Immature natural killer cell (primary cell): ENCODE measurements around the gene ORAI3. TPM values are rescaled to one million over a fixed set of nuclear protein-coding genes. Genes with fewer than 3 reads are reported as not detected.

Experiments
- DNase-seq, 3 donors: peaks; one replicate each; pipeline ENCODE4 v3.0.0; 2022; ENCODE audit warnings: mixed read lengths in 1 of 3
- H3K27ac Mint-ChIP-seq, 6 donors: one replicate each; pipeline ENCODE4 v1.8.0; 2020; ENCODE audit warnings: mixed read lengths in 6 of 6, mild to moderate bottlenecking in 5 of 6, inconsistent platforms in 4 of 6, moderate library complexity in 3 of 6
- H3K27me3 Mint-ChIP-seq, 3 donors: one replicate each; pipeline ENCODE4 v1.8.0; 2020 to 2021; ENCODE audit warnings: low read depth in 3 of 3, mild to moderate bottlenecking in 3 of 3, mixed read lengths in 3 of 3, moderate library complexity in 3 of 3, inconsistent platforms in 1 of 3
- H3K36me3 Mint-ChIP-seq, 3 donors: one replicate each; pipeline ENCODE4 v1.8.0; 2020; ENCODE audit warnings: mixed read lengths in 3 of 3, inconsistent platforms in 2 of 3, mild to moderate bottlenecking in 2 of 3
- H3K4me1 Mint-ChIP-seq, 2 donors: one replicate each; pipeline ENCODE4 v1.8.0; 2020; ENCODE audit warnings: inconsistent platforms in 2 of 2, mild to moderate bottlenecking in 2 of 2, mixed read lengths in 2 of 2, moderate library complexity in 1 of 2
- H3K4me3 Mint-ChIP-seq, 5 donors: one replicate each; pipeline ENCODE4 v1.8.0; 2020; ENCODE audit warnings: mild to moderate bottlenecking in 5 of 5, mixed read lengths in 5 of 5, inconsistent platforms in 3 of 5, moderate library complexity in 3 of 5
- H3K9me3 Mint-ChIP-seq, 6 donors: one replicate each; pipeline ENCODE4 v1.8.0; 2020; ENCODE audit warnings: mild to moderate bottlenecking in 6 of 6, mixed read lengths in 6 of 6, inconsistent platforms in 4 of 6, moderate library complexity in 3 of 6
- polyA plus RNA-seq, 3 donors: library from polyadenylated mRNA; unstranded; fragments of 300-500 nt; fragmentation: Illumina TruSeq; gene quantifications; one replicate each; pipeline ENCODE4 v1.2.3, GENCODE V29; 2021

ORAI3 gene
- 10 to 100 TPM; 31.4 to 50.0 (median 40.3) TPM for polyA plus RNA-seq

DNA sequence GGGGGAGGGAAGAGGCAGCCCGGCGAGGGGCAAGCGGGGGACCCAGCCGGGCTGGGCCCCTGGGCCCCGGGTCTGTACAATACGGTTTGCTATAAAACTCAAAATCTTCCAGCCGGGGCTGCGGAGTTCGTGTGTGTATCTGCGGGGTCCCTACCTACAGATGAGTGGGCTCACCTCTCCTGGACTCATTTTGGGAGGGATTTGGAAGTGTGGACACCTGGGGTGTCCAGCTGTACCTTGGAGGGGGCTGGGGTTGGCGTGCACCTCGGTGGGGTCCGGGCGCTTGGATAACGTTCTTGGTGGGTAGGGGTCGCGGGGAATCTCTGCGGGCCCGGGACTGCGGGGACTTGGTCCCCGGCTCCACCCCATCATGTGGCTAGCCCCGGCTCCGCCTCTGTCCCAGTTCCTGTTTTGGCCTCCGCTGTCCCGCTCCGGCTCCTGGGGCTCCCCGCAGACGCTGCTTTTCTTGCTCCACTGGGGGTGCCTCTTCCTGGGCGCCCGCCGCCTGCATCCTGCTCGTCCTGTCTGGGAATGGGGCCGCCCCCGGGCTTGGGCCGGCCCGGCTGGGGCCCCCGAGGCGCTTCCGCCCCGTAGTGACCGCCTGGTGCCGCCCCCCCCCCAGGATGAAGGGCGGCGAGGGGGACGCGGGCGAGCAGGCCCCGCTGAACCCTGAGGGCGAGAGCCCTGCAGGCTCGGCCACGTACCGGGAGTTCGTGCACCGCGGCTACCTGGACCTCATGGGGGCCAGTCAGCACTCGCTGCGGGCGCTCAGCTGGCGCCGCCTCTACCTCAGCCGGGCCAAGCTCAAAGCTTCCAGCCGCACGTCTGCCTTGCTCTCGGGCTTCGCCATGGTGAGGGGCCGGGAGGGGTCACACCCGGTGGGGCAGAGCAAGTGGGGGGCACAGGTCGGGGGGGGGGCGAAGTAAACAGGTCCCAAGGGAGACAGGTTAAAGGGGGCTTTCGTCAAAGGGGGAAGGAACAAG, at the start of gene ORAI3:
Gene ORAI3, plus strand, starts transcription at position 402 of the 983 bp plus-strand sequence. Its CDS starts 222 bp downstream, at position 624.
- Mint-ChIP-seq H3K4me1 (peaks cover 26 to 30% of the 10 kb centered on the region in 2 donors), H3K9me3 (no peaks in the 10 kb centered on the region), H3K27ac (peak within 1 kb of the TSS; percentile 80 to 94 (median 89)), H3K36me3 (peaks cover 0 to 5% (median 0%) of the 10 kb centered on the region in 3 donors), H3K27me3 (peaks cover 0 to 3% (median 0%) of the 10 kb centered on the region in 3 donors), H3K4me3 (peak within 1 kb of the TSS; percentile 94 to 96 (median 95))
- peak; percentile 36 to 41 (median 39) for DNase-seq

- H3K9me3 Mint-ChIP-seq: no peaks in the 10 kb centered on the region
- H3K36me3 Mint-ChIP-seq: peaks cover 0 to 3% (median 0%) of the 10 kb centered on the region in 3 donors
- peaks cover 54 to 57% of the 10 kb centered on the region in 2 donors for H3K4me1 Mint-ChIP-seq
- H3K4me3 Mint-ChIP-seq: peak overlapping the region in 2 of 5 donors; percentile 14 to 18
- H3K27me3 Mint-ChIP-seq: peaks cover 4 to 13% (median 9%) of the 10 kb centered on the region in 3 donors
- no peak for DNase-seq
- H3K27ac Mint-ChIP-seq: no peak overlapping the region
These were observed 49.1 kb upstream of the ORAI3 start for GRCh38 chr16:30899794-30900193.

GRCh38 chr16:30900588-30900987, 48.3 kb upstream of the ORAI3 start:
- Mint-ChIP-seq H3K27me3 (peaks cover 4 to 11% (median 7%) of the 10 kb centered on the region in 3 donors), H3K4me1 (peaks cover 50% of the 10 kb centered on the region in 2 donors), H3K4me3 (peak overlapping the region in 2 of 5 donors; percentile 18 to 80), H3K9me3 (no peaks in the 10 kb centered on the region), H3K36me3 (peaks cover 0 to 3% (median 0%) of the 10 kb centered on the region in 3 donors), H3K27ac (peak overlapping the region in 3 of 6 donors; percentile 25 to 86 (median 55))
- DNase-seq: no peak

DNA sequence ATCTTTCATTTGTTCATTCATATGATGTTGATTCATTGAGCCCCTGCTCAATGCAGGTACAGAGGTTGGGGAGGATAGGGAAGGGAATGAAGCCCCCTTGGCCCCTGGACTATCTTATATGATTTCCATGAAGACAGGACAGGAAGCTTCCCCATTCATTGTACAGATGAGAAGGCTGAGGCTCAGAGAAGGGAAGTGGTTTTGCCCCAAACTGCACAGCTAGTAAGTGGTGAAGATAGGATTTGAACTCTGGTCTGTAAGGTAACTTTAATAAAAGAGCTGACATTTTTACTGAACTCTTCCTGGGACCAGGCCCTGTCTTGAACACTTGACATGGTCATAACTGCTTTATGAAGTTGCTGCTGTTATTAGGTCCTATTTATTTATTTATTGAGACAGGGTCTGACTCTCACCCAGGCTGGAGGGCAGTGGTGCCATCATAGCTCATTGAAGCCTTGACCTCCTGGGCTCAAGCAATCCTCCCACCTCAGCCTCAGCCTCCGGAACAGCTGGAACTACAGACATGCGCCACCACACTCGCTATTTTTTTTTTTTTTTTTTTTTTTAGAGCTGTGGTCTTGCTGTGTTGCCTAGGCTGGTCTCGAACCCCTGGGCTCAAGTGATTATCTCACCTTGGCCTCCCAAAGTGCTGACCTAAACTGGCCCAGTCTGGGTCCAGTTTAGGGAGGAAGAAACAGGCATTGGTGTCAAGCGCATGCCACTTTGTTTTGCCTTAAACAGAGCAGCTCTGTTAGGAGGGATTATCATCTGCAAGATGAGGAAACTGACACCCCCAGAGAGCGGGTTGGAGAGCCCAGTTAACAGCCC, 47.5 kb upstream of the ORAI3 start:
- DNase-seq: no peak
- peak overlapping the region; percentile 55 to 86 (median 81) for H3K27ac Mint-ChIP-seq
- peak overlapping the region; percentile 71 to 80 (median 75) for H3K4me3 Mint-ChIP-seq
- H3K36me3 Mint-ChIP-seq: peaks cover 0 to 3% (median 0%) of the 10 kb centered on the region in 3 donors
- H3K9me3 Mint-ChIP-seq: no peaks in the 10 kb centered on the region
- peaks cover 4 to 9% (median 6%) of the 10 kb centered on the region in 3 donors for H3K27me3 Mint-ChIP-seq
- peaks cover 43% of the 10 kb centered on the region in 2 donors for H3K4me1 Mint-ChIP-seq

DNA sequence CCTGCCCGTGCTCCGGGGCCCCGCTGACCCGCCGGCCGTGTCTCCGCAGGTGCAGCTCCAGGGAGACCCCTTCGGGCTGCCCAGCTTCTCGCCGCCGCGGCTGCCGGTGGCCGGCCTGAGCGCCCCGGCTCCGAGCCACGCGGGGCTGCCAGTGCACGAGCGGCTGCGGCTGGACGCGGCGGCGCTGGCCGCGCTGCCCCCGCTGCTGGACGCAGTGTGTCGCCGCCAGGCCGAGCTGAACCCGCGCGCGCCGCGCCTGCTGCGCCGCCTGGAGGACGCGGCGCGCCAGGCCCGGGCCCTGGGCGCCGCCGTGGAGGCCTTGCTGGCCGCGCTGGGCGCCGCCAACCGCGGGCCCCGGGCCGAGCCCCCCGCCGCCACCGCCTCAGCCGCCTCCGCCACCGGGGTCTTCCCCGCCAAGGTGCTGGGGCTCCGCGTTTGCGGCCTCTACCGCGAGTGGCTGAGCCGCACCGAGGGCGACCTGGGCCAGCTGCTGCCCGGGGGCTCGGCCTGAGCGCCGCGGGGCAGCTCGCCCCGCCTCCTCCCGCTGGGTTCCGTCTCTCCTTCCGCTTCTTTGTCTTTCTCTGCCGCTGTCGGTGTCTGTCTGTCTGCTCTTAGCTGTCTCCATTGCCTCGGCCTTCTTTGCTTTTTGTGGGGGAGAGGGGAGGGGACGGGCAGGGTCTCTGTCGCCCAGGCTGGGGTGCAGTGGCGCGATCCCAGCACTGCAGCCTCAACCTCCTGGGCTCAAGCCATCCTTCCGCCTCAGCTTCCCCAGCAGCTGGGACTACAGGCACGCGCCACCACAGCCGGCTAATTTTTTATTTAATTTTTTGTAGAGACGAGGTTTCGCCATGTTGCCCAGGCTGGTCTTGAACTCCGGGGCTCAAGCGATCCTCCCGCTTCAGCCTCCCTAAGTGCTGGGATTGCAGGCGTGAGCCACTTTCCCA, 46.6 kb upstream of the ORAI3 start:
- DNase-seq: peak; percentile 65 to 72 (median 69)
- peaks cover 4 to 9% (median 4%) of the 10 kb centered on the region in 3 donors for H3K27me3 Mint-ChIP-seq
- H3K36me3 Mint-ChIP-seq: peaks cover 0 to 3% (median 0%) of the 10 kb centered on the region in 3 donors
- no peaks in the 10 kb centered on the region for H3K9me3 Mint-ChIP-seq
- peak overlapping the region; percentile 91 to 99 (median 98) for H3K27ac Mint-ChIP-seq
- peaks cover 36 to 38% of the 10 kb centered on the region in 2 donors for H3K4me1 Mint-ChIP-seq
- peak overlapping the region; percentile 93 to 99 (median 96) for H3K4me3 Mint-ChIP-seq

GRCh38 chr16:30903002-30903401, 45.9 kb upstream of the ORAI3 start:
- Mint-ChIP-seq H3K27ac (peak overlapping the region; percentile 91 to 99 (median 98)), H3K27me3 (peaks cover 4 to 9% (median 4%) of the 10 kb centered on the region in 3 donors), H3K4me3 (peak overlapping the region; percentile 93 to 99 (median 96)), H3K36me3 (peaks cover 0 to 3% (median 0%) of the 10 kb centered on the region in 3 donors), H3K9me3 (no peaks in the 10 kb centered on the region), H3K4me1 (peaks cover 42 to 43% of the 10 kb centered on the region in 2 donors)
- peak in 1 of 3 donors; percentile 11 for DNase-seq

DNA sequence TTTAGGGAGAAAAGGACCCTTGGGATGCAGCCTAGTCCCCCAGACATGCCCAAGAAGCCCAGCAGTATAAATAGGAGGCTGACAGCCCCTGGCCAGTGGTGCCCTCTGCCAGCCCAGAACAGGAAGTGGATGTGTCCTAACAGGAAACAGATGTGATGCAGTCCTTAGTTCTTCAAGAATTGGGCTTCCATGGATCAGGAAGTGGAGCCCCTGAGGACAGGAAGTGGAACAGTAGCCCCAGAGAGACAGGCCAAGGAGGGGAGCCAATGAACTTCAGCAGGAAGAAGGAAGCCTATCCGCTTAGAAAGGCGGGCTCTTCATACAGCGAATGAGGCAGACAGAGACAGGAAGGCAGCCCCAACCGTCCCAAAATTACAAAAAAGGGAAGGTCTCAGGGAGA, 45.3 kb upstream of the ORAI3 start:
- peaks cover 43% of the 10 kb centered on the region in 2 donors for H3K4me1 Mint-ChIP-seq
- H3K9me3 Mint-ChIP-seq: no peaks in the 10 kb centered on the region
- DNase-seq: peak in 1 of 3 donors; percentile 1
- peaks cover 0 to 3% (median 0%) of the 10 kb centered on the region in 3 donors for H3K36me3 Mint-ChIP-seq
- H3K27me3 Mint-ChIP-seq: peaks cover 4 to 9% (median 4%) of the 10 kb centered on the region in 3 donors
- peak overlapping the region; percentile 53 to 93 (median 64) for H3K4me3 Mint-ChIP-seq
- H3K27ac Mint-ChIP-seq: peak overlapping the region; percentile 91 to 99 (median 96)

DNA sequence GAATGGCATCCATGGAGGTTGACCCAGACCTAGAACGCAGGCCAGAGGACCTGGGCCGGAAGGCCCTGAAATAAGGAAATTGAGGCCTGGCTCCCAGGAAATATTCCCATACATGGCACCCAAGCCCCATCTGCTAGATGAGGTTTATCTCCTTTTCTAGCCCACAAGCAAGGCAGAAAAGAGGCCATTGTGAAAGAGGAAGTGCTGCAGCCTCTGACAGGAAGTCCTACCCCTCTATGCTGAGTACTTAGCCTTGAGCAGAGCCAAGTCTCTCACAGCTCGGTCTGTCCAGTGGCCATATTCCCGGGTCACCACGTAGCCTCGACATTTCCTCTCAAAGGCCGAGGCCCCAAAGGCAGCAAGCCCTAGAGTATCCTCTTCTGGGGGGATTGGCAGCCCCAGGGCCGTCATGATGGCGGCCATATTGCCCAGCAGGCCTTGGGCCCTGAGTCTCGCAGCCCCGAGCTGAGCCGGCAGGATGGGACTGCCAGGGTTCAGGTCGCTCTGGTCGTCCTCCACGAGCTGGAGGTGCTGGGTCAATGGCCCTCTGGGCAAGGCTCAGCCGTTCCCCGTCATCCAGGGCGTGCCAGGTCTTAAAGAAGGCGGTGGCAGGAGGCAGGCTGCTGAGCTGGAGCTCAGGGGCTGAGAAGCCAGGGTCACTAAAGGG, 44.6 kb upstream of the ORAI3 start:
- Mint-ChIP-seq H3K4me1 (peaks cover 41 to 43% of the 10 kb centered on the region in 2 donors), H3K36me3 (peaks cover 0 to 3% (median 3%) of the 10 kb centered on the region in 3 donors), H3K9me3 (no peaks in the 10 kb centered on the region), H3K27ac (peak overlapping the region; percentile 22 to 99 (median 96)), H3K27me3 (peaks cover 4 to 9% (median 4%) of the 10 kb centered on the region in 3 donors), H3K4me3 (peak overlapping the region in 2 of 5 donors; percentile 40 to 53)
- DNase-seq: no peak

DNA sequence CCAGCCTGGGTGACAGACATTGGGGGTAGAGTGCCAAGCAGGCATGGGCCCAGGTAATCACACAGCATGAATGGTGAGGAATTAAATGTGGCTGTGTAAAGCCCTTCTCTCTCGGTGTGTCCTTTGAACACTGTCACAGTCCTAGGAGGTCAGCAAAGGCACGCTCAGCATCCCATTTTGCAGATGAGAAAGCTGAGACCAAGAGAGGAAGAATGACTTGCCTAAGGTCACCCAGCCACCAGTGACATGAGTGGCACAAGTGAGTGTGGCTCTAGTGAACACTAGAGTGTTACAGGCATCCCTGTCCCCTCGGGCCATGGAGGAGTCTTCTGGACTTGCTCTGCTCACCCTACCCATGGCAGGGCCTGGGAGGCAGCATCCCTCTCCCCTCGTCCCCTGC, 41.8 kb upstream of the ORAI3 start:
- no peak overlapping the region for H3K4me3 Mint-ChIP-seq
- no peak for DNase-seq
- H3K36me3 Mint-ChIP-seq: peaks cover 0 to 3% (median 3%) of the 10 kb centered on the region in 3 donors
- H3K4me1 Mint-ChIP-seq: peaks cover 28 to 31% of the 10 kb centered on the region in 2 donors
- H3K27ac Mint-ChIP-seq: no peak overlapping the region
- no peaks in the 10 kb centered on the region for H3K9me3 Mint-ChIP-seq
- peaks cover 4 to 7% (median 4%) of the 10 kb centered on the region in 3 donors for H3K27me3 Mint-ChIP-seq

DNA sequence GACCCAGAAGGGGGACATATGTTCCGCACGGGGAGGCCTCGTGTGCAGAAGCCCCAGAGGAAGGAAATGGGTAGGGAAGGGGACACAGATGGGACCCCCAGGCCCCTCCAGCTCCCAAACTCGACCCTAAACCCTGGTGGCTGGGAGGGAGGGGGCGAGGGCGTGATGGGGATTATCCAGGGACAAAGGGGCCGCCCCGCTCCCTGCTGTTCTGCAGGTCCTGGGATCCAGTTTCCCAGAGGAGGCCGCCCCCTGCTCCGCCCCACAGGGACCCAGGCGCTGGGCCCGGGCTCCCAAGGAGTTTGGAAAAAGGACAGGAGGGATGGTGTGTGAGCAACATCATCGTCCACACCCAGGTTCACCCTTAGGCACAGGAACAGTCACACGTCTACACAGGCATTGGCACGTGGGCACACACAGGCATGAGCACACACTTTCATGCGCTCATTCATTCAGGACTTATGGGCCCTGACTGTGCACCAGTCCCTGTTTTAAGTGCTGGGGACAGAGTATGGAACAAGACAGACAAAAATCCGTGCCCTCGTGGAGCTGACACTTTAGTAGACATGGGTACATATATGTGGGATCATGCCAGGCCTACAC, 38.3 kb upstream of the ORAI3 start:
- Mint-ChIP-seq H3K27ac (no peak overlapping the region), H3K36me3 (peaks cover 0 to 3% (median 0%) of the 10 kb centered on the region in 3 donors), H3K4me1 (peaks cover 8 to 9% of the 10 kb centered on the region in 2 donors), H3K27me3 (peaks cover 0 to 1% (median 0%) of the 10 kb centered on the region in 3 donors), H3K9me3 (no peaks in the 10 kb centered on the region), H3K4me3 (no peak overlapping the region)
- no peak for DNase-seq

DNA sequence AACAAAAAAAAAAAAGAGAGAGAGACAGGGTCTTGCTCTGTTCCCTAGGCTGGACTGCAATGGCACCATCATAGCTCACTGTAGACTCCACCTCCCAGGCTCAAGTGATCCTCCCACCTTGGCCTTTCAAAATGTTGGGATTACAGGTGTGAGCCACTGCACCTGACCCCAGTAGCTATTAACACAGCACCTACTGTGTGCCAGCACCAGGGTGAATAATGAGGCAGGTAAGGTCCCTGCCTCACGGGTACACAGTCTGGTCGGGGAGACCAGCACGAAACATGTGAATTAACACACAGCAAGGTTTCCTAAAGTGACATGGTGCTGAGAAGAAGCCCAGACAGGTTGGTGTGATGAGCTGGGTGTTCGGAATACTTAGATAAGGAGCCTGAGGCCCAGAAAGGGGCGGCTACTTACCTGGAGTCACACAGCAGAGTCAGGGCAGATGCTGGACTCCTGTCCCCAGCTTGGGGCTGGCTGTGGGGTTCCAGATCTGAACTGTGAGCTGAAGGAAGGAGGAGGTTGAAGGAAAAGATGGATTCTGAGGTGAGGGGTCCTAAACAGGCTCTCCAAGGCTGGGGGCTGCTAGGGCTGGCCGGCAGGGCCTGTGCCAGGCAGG, 36.0 kb upstream of the ORAI3 start:
- Mint-ChIP-seq H3K4me1 (peaks cover 1 to 2% of the 10 kb centered on the region in 2 donors), H3K4me3 (no peak overlapping the region), H3K27ac (no peak overlapping the region), H3K27me3 (peaks cover 0 to 1% (median 0%) of the 10 kb centered on the region in 3 donors), H3K36me3 (peaks cover 0 to 3% (median 0%) of the 10 kb centered on the region in 3 donors), H3K9me3 (no peaks in the 10 kb centered on the region)
- no peak for DNase-seq
